ENCODE measurements around the gene MPHOSPH6.

DNA sequence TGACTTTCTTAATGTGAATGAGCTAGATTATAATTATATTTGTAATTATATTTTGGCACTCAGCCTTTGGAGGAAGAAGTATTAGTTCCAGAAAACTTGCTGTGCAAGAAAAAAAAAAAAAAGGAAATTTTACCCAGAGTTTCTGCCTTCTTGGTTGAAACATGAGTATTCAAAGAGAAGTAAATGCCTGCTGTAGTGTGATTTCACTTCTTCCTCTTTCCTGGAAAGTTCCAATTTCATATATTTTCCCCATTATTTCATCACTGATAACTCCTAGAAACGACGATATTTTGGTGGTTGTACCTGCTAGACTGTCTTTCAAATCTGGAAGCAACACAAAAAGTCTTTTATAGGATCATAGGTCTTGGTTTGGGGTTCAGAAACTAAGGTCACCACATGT lies 20.4 kb upstream of the MPHOSPH6 start:
- TF ChIP-seq, protein P1, sequence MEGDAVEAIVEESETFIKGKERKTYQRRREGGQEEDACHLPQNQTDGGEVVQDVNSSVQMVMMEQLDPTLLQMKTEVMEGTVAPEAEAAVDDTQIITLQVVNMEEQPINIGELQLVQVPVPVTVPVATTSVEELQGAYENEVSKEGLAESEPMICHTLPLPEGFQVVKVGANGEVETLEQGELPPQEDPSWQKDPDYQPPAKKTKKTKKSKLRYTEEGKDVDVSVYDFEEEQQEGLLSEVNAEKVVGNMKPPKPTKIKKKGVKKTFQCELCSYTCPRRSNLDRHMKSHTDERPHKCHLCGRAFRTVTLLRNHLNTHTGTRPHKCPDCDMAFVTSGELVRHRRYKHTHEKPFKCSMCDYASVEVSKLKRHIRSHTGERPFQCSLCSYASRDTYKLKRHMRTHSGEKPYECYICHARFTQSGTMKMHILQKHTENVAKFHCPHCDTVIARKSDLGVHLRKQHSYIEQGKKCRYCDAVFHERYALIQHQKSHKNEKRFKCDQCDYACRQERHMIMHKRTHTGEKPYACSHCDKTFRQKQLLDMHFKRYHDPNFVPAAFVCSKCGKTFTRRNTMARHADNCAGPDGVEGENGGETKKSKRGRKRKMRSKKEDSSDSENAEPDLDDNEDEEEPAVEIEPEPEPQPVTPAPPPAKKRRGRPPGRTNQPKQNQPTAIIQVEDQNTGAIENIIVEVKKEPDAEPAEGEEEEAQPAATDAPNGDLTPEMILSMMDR (IDR thresholded peaks at IDR 0.05; ENCODE audit: borderline replicate concordance, extremely low read depth, low read length, poor library complexity, severe bottlenecking), result no peak
- no peak for TF ChIP-seq EZH2 (IDR thresholded peaks at IDR 0.05; ENCODE audit: borderline replicate concordance, low read depth, low read length, severe bottlenecking)
